ENCODE measurements around the gene GSE1. TPM values are rescaled to one million over a fixed set of nuclear protein-coding genes. Genes with fewer than 3 reads are reported as not detected.
A peak's percentile ranks its signal among the peaks of the same experiment; 100 is the strongest.

Gene GSE1
- total RNA-seq, 2 experiments from 2014 or later: 8.6 to 10.1 TPM

DNA sequence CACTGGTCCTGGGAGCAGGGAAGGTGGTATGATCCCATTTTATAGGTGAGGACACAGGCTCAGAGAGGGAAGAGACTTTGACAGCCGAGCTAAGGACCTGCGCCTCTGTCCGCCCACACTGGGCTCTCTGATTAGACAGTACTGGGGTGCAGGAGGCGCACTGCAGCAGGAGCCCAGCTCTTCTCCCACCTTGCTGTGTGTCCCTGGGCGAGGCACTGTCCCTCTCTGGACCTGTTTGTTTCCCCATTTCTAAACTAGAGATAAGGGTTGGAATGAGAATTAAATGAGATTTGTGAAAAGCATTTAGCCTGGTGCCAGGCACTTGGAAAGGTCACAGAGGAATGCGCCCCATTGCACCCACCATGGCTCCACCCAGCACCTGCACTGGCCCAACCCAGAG, 95.2 kb downstream of the GSE1 start:
- Mint-ChIP-seq H3K4me3 (no peak overlapping the region), H3K36me3 (ENCODE audit: low read depth) (no peaks in the 10 kb centered on the region), H3K9me3 (peaks cover 7% of the 10 kb centered on the region), H3K27me3 (ENCODE audit: low read depth) (no peaks in the 10 kb centered on the region), H3K4me1 (ENCODE audit: low read depth) (no peaks in the 10 kb centered on the region), H3K27ac (no peak overlapping the region)
- CTCF ChIA-PET: no interaction called here
- intact Hi-C loops (cut with micrococcal nuclease): no loop called here
- DNase-seq: no peak

GRCh38 chr16:85709766-85710585, 96.9 kb downstream of the GSE1 start:
- DNase-seq: no peak
- Mint-ChIP-seq H3K4me1 (ENCODE audit: low read depth) (no peaks in the 10 kb centered on the region), H3K9me3 (peaks cover 7% of the 10 kb centered on the region), H3K36me3 (ENCODE audit: low read depth) (no peaks in the 10 kb centered on the region), H3K27ac (no peak overlapping the region), H3K4me3 (no peak overlapping the region), H3K27me3 (ENCODE audit: low read depth) (no peaks in the 10 kb centered on the region)
- CTCF ChIA-PET: no interaction called here
- intact Hi-C loops (cut with micrococcal nuclease): loop anchor here (10.0 kb wide), 1 partner anchor 315 kb away; no protein-coding TSS in a partner anchor

- Mint-ChIP-seq H3K9me3 (peaks cover 7% of the 10 kb centered on the region), H3K4me3 (no peak overlapping the region), H3K36me3 (ENCODE audit: low read depth) (no peaks in the 10 kb centered on the region), H3K27ac (no peak overlapping the region), H3K4me1 (ENCODE audit: low read depth) (peaks cover 4% of the 10 kb centered on the region), H3K27me3 (ENCODE audit: low read depth) (no peaks in the 10 kb centered on the region)
- intact Hi-C loops (cut with micrococcal nuclease): loop anchor here (10.0 kb wide), 1 partner anchor 316 kb away; no protein-coding TSS in a partner anchor
- CTCF ChIA-PET: no interaction called here
- no peak for DNase-seq
Measured at GRCh38 chr16:85710732-85711131, 97.6 kb downstream of the GSE1 start.

- no peaks in the 10 kb centered on the region for H3K27me3 Mint-ChIP-seq (ENCODE audit: low read depth)
- intact Hi-C loops (cut with micrococcal nuclease): loop anchor here (10.0 kb wide), 1 partner anchor 317 kb away; no protein-coding TSS in a partner anchor
- H3K4me1 Mint-ChIP-seq (ENCODE audit: low read depth): peaks cover 7% of the 10 kb centered on the region
- H3K36me3 Mint-ChIP-seq (ENCODE audit: low read depth): no peaks in the 10 kb centered on the region
- DNase-seq: no peak
- H3K4me3 Mint-ChIP-seq: no peak overlapping the region
- H3K27ac Mint-ChIP-seq: no peak overlapping the region
- CTCF ChIA-PET: interaction anchor here (0.8 kb wide), 1 partner anchor 283 kb away, joined by 4 read pairs; no protein-coding TSS in a partner anchor
- peaks cover 7% of the 10 kb centered on the region for H3K9me3 Mint-ChIP-seq
Measured at GRCh38 chr16:85711982-85712587, 99.0 kb downstream of the GSE1 start.

GRCh38 chr16:85712801-85713200, 99.7 kb downstream of the GSE1 start:
- Mint-ChIP-seq H3K4me1 (ENCODE audit: low read depth) (peaks cover 8% of the 10 kb centered on the region), H3K36me3 (ENCODE audit: low read depth) (no peaks in the 10 kb centered on the region), H3K9me3 (peaks cover 7% of the 10 kb centered on the region), H3K27me3 (ENCODE audit: low read depth) (peaks cover 3% of the 10 kb centered on the region), H3K27ac (no peak overlapping the region), H3K4me3 (no peak overlapping the region)
- intact Hi-C loops (cut with micrococcal nuclease): loop anchor here (10.0 kb wide), 1 partner anchor 318 kb away; no protein-coding TSS in a partner anchor
- DNase-seq: no peak
- CTCF ChIA-PET: no interaction called here

- Mint-ChIP-seq H3K36me3 (ENCODE audit: low read depth) (no peaks in the 10 kb centered on the region), H3K4me1 (ENCODE audit: low read depth) (peaks cover 11% of the 10 kb centered on the region), H3K27me3 (ENCODE audit: low read depth) (peaks cover 5% of the 10 kb centered on the region), H3K4me3 (no peak overlapping the region), H3K9me3 (peaks cover 7% of the 10 kb centered on the region), H3K27ac (no peak overlapping the region)
- DNase-seq: no peak
- intact Hi-C loops (cut with micrococcal nuclease): loop anchor here (1.0 to 10.0 kb wide), 3 partner anchors 38 to 321 kb away; no protein-coding TSS in a partner anchor
- CTCF ChIA-PET: interaction anchor here (0.6 to 3.2 kb wide), 8 partner anchors 10 to 296 kb away, joined by 3 to 34 read pairs (median 4); no protein-coding TSS in a partner anchor
Measured at GRCh38 chr16:85715169-85716021, 102.3 kb downstream of the GSE1 start.

DNA sequence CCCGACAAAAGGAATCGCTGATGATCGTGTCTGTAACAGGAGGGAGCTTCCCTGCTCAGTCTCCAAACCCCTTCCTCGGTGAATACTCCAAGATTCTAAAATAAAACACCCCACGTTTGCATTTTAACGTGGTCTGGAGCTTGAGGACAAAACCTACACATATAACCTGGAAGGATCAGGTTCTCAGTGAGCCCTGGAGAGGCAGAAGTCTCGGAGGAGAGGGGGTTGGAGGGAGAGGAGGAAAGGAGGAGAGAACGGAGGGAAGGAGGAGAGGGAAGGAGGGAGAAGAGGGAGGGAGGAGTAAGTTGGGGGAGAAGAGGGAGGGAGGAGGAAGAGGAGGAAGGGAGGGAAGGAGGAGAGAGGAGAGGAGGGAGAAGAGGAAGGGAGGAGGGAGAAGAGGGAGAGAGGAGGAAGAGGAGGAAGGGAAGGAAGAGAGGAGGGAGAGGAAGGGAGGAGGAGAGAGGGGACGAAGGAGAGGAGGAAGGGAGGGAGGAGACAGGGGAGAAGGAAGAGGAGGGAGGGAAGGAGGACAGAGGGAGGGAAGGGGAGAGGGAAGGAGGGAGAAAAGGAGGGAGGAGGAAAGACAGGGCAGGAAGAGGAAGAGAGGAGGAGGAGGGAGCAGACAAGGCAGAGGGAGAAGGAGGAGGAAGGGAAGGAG, 103.0 kb downstream of the GSE1 start:
- Mint-ChIP-seq H3K27ac (no peak overlapping the region), H3K4me3 (no peak overlapping the region), H3K36me3 (ENCODE audit: low read depth) (no peaks in the 10 kb centered on the region), H3K27me3 (ENCODE audit: low read depth) (peaks cover 5% of the 10 kb centered on the region), H3K4me1 (ENCODE audit: low read depth) (peaks cover 11% of the 10 kb centered on the region), H3K9me3 (peaks cover 7% of the 10 kb centered on the region)
- no peak for DNase-seq
- intact Hi-C loops (cut with micrococcal nuclease): loop anchor here (1.0 to 10.0 kb wide), 3 partner anchors 39 to 321 kb away; no protein-coding TSS in a partner anchor
- CTCF ChIA-PET: interaction anchor here (0.6 to 3.2 kb wide), 11 partner anchors 10 to 576 kb away, joined by 3 to 34 read pairs (median 5); no protein-coding TSS in a partner anchor

- intact Hi-C loops (cut with micrococcal nuclease): loop anchor here (1.0 to 10.0 kb wide), 3 partner anchors 39 to 322 kb away; no protein-coding TSS in a partner anchor
Measured at GRCh38 chr16:85716680-85717038, 103.5 kb downstream of the GSE1 start.

DNA sequence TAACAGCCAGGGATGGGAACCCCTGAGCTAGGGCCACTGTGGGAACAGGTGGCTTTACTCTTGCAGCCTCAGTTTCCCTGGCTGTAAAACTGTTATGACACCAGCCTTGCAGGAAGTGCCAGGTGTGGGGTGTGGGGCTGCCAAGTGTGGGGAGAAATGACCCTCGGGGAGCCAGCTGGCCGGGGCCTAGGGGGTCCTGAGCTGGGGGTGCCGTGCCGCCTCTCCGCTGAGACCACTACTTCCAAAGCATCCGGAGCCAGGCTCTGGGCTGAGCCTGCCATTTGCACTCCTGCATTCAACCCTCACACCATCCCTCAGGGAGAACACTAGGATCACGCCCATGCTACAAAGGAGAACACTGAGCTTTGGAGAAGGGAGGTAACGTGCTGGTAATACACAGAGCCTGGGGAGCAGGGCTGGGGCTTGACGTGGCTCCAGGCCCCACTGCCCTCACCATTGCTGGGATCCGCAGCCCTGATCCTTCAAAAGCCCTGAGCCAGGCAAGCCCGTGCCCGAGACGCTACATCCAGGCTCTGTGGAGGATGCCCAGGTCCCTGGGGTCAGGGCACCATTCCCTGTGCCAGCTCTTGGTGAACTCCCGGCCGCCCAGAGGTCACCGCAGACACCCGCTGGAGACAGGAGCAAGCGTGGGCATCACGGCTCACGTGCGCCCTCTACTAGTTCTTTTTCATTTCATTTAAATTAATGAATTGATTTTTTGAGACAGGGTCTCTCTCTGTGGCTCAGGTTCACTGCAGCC, 104.5 kb downstream of the GSE1 start:
- Mint-ChIP-seq H3K27ac (no peak overlapping the region), H3K27me3 (ENCODE audit: low read depth) (peaks cover 5% of the 10 kb centered on the region), H3K9me3 (peaks cover 2% of the 10 kb centered on the region), H3K36me3 (ENCODE audit: low read depth) (no peaks in the 10 kb centered on the region), H3K4me1 (ENCODE audit: low read depth) (peaks cover 11% of the 10 kb centered on the region), H3K4me3 (no peak overlapping the region)
- DNase-seq: peak; percentile 79
- CTCF ChIA-PET: interaction anchor here (0.6 to 3.2 kb wide), 12 partner anchors 8 to 297 kb away, joined by 3 to 34 read pairs (median 4); no protein-coding TSS in a partner anchor
- intact Hi-C loops (cut with micrococcal nuclease): loop anchor here (1.0 to 10.0 kb wide), 4 partner anchors 40 to 323 kb away; no protein-coding TSS in a partner anchor

More at GRCh38 chr16:85716680-85717038, 103.5 kb downstream of the GSE1 start:
- peaks cover 5% of the 10 kb centered on the region for H3K27me3 Mint-ChIP-seq (ENCODE audit: low read depth)
- DNase-seq: no peak
- H3K9me3 Mint-ChIP-seq: peaks cover 7% of the 10 kb centered on the region
- H3K4me3 Mint-ChIP-seq: no peak overlapping the region
- no peak overlapping the region for H3K27ac Mint-ChIP-seq
- peaks cover 11% of the 10 kb centered on the region for H3K4me1 Mint-ChIP-seq (ENCODE audit: low read depth)
- no peaks in the 10 kb centered on the region for H3K36me3 Mint-ChIP-seq (ENCODE audit: low read depth)
- CTCF ChIA-PET: interaction anchor here (0.6 to 3.2 kb wide), 8 partner anchors 13 to 576 kb away, joined by 3 to 34 read pairs (median 5); no protein-coding TSS in a partner anchor

DNA sequence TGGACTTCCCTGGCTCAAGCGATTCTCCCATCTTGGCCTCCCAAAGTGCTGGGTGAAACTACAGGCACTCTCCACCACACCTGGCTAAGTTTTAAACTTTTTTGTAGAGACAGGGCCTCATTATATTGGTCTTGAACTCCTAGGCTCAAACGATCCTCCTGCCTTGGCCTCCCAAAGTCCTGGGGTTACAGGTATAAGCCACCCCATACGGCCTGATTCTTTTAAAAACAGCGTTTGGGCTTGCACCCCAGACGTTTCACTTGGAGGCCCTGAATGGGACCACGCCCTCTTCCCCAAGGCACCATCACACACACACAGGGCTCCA, 105.0 kb downstream of the GSE1 start:
- no peak for DNase-seq
- no peak overlapping the region for H3K27ac Mint-ChIP-seq
- intact Hi-C loops (cut with micrococcal nuclease): loop anchor here (1.0 to 10.0 kb wide), 4 partner anchors 41 to 323 kb away; no protein-coding TSS in a partner anchor
- H3K4me3 Mint-ChIP-seq: no peak overlapping the region
- H3K9me3 Mint-ChIP-seq: no peaks in the 10 kb centered on the region
- CTCF ChIA-PET: interaction anchor here (1.1 to 3.2 kb wide), 4 partner anchors 28 to 298 kb away, joined by 3 to 34 read pairs (median 4); no protein-coding TSS in a partner anchor
- peaks cover 5% of the 10 kb centered on the region for H3K27me3 Mint-ChIP-seq (ENCODE audit: low read depth)
- no peaks in the 10 kb centered on the region for H3K36me3 Mint-ChIP-seq (ENCODE audit: low read depth)
- H3K4me1 Mint-ChIP-seq (ENCODE audit: low read depth): peaks cover 11% of the 10 kb centered on the region
